Stimulated activated naive CD4-positive, alpha-beta T cell treated with Interleukin-2 at 50 U/mL for 16 hours (primary cell): ENCODE results near the gene SAE1.

Source experiments
- DNase-seq: peaks from one replicate; lab custom pipeline; 2025; lab: John Stamatoyannopoulos, UW

The SAE1 gene

GRCh38 chr19:47161876-47162489 lies 31.3 kb downstream of the SAE1 start:
- no peak for DNase-seq

DNA sequence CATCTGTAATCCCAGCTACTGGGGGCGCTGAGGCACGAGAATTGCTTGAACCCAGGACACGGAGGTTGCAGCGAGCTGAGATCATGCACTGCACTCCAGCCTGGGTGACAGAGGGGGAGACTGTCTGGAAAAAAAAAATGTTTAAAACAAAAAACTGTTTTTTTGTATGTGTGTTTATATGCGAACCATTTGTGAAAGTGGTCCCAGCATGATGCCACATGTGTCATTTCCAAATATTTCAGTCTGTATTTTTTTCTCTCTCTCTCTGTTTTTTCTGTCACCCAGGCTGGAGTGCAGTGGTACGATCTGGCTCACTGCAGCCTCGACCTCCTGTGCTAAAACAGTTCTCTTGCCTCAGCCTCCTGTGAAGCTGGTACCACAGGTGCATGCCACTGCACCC lies 37.4 kb downstream of the SAE1 start:
- no peak for DNase-seq

DNA sequence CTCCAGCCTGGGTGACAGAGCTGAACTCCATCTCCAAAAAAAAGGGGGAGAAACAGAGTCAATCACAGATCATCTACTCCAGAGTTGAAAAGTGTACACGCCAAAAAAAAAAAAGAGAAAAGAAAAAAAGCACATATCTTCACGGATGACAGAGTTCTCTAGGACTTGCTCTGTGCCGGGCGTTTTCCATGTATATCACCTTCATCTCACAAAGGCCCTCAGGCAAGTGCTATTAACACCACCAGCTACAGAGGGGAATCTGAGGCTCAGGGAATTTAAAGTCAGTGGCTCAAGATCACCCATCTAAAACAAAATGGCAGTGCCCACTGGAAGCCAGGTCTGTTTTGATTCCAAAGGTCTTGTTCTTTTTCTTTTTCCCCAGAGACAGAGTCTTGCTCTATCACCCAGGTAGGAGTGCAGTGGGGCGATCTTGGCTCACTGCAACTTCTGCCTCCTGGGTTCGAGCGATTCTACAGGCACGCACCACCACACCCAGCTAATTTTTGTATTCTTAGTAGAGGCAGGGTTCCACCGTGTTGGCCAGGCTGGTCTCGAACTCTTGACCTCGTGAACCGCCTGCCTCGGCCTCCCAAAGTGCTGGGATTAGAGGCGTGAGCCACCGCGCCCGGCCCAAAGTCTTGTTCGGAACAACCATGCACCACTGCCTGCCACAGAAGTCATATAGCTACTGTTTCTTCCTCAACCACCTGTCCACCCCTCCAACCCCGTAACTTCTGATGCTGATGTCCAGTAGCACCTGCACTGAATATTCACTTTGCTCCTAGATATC lies 42.2 kb downstream of the SAE1 start:
- no peak for DNase-seq

GRCh38 chr19:47176071-47176626 lies 45.5 kb downstream of the SAE1 start:
- DNase-seq = no peak

DNA sequence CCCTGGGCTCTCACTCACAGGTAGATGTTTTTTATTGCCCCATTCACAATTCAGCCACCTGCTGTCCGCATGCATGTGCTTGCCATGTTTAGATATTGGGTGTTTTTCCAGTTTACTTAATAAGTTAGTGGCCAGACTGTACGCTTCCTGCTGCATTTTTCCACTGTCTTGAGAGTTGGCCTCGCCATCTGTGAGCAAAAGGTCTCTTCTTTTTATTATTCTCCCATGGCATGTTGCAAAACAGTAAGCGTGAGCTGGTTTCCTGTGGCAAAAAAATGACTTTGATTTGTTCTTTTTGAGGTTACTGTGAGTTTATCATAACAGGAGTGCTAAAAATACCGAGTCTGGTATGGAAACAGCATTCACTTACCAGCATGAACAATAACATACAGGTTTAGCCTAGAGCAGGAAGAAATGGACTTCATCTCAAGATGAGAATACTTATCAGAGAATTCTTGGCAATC lies 46.0 kb downstream of the SAE1 start:
- peak; percentile 15 for DNase-seq

GRCh38 chr19:47179653-47180310 lies 49.1 kb downstream of the SAE1 start:
- DNase-seq = no peak

GRCh38 chr19:47183601-47184000 lies 53.0 kb downstream of the SAE1 start:
- no peak for DNase-seq

DNA sequence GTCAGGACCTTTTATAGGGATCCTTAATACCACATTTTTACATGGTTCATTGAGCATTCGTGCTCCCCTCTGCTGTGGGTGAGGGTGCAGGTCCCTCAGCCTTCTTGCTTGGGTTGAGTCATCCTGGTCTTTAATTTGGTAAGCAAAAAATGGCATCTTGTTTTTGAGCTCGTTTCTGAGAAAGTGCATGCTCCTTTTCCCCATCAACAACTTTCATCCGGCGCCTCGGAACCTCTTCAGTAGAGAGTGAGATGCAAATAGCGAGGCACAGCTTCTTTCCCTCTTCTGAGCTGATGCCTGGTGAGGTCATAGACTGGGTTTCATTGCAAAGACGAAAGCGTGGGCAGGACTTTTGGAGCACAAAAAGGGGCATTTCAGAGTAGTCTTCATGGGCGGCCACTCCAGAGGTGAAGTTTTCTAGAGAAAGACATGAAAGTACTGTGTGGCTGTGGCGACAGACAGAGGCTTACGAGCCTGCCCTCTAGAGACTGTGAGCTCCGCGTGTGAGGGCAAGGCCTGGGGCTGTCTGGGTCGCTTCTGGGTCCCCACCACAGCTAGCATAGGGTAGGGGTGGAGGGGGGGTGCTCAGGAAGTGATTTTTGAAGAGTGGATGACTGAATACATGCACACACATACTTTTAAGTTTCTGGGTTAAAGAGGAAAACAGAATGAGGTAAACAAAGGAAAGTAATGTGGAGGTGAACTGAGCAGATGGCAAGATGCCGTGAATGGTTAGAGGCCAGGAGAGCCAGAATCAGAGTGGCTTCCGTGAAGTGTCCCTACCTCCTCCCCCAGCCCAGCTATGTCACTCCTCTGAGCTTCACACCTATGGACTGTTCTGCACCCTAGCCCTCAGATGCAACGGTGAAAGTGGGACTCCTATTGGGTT lies 56.1 kb downstream of the SAE1 start:
- peak; percentile 87 for DNase-seq

- no peak for DNase-seq
These were observed 56.7 kb downstream of the SAE1 start for GRCh38 chr19:47187335-47187655.

DNA sequence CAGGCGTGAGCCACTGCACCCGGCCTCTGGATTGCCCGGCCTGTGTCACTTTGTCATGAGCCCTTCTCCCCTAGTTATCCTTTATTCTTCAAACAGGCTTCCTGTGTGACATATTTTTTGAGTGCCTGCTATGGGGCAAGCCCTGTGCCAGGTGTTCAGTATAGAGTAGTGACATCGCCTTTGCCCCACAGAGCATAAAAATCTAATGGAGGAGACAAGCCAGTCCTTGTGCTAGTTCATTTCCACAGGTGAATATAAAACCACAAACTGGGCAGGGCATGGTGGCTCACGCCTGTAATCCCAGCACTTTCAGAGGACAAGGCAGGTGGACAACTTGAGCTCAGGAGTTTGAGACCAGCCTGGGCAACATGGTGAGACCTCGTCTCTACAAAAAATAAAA lies 57.2 kb downstream of the SAE1 start:
- no peak for DNase-seq

DNA sequence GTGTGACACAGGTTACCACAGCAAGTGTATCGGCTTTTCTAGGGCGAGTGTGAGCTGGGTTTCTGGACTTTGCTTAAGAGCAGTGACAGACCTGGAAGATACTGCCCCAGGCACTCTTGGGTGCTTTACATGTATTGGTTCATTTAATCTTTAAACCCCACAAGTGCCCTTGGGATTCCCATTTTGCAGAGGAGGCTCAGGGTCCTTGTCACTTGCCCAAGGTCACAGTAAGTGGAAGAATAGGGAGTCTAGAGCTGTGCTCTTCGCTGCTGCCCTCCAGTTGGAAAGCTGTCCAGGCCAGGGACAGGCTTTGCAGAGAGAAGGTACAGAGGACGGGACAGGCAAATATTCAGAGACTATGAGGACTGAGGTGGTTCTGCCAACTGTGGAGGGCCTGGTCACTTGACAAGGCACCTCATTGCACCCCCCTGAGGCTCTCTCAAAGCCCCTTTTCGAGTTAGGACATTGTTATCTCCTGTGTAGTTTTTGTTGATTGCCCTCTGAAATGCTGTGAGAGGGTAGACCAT lies 57.9 kb downstream of the SAE1 start:
- DNase-seq = no peak

DNA sequence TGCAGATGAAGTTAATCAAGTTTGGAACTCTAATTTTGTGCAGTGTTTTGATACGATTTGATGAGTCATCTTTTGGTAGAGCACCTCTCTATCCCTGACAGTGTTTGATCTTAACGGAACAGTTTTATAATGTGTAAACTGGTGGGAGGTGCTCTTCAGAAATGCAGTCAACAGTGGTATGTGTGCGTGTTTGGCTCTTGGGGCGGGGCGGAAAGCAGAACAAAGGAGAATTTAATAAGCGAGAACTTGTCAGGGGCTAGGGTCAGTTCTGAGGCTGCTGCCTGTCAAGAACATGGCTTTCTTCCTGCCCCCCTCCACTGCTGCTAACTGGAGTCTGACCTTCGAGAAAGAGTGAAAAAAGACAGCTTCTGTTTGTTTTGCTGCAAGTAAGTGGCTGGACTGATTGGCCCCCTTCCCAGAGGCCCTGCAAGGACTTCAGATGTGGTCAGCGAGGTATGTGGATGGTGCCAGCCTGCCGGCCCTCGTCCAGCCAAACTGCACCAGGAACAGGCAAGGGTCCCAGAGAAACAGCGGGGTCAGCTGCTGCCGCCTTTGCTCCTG lies 59.6 kb downstream of the SAE1 start:
- DNase-seq = peak; percentile 70

- no peak for DNase-seq
These were observed 64.8 kb downstream of the SAE1 start for GRCh38 chr19:47195434-47195833.

DNA sequence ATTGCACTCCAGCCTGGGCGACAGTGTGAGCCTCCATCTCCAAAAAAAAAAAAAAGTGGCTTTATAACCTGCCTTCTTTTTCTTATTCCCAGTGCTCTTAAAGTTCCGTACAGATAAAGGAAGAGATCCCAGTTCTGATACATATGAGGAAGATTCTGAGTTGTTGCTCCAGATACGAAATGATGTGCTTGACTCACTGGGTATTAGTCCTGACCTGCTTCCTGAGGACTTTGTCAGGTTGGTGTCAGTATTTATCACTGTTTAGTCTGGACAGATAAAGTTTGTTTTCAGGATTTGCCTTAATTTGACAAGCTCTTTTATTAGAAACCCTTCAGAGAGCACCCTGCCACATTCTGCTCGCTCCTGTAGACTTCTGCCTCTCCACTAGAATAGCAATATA lies 66.5 kb downstream of the SAE1 start:
- DNase-seq = no peak

- DNase-seq = no peak
These were observed 69.9 kb downstream of the SAE1 start for GRCh38 chr19:47200530-47200929.

- DNase-seq = no peak
These were observed 72.6 kb downstream of the SAE1 start for GRCh38 chr19:47203254-47203653.

DNA sequence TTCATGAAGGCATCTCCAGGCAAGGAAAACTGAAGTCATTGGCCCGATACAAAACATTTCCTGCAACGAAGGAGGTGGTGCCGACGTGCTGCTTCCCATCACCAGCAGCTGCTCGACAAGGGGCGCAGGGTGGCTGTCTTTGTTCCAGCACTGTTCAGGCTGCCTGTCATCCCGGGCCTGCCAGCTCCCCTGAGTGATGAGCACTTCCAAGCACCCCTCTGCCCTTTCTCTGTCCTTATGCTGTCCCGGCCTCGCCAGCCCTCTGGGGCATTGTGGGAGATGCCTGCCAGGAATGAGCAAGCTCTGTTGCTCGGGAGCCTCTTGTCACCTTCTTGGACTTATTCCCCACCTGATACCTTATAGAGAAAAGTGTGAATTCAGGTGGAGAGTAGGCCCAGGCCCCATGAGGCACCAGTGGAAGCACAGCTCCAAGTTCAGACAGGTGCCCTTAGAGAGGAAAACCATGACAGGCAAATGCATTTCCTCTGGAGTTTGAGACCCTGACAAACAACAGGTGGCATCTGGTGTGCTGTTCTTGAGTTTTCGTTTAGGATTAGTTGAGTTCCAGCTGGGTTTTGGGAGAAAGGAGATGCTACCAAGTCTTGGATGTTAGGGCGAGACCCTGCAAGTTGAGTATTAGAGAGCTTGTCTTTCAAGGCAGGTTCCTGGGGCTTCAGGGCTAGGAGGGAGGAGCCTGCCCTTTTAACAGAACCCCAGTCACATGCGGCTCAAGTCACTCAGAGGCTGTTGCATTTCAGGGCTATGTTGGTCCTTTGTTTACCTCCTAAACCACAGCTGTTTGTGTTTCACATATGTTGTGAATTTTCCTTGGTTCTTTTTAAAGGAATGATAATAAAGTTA lies 78.9 kb downstream of the SAE1 start:
- DNase-seq = no peak

GRCh38 chr19:47210180-47210490 lies 79.5 kb downstream of the SAE1 start:
- DNase-seq = no peak

GRCh38 chr19:47210689-47211316 lies 80.2 kb downstream of the SAE1 start:
- DNase-seq = peak; percentile 64

DNA sequence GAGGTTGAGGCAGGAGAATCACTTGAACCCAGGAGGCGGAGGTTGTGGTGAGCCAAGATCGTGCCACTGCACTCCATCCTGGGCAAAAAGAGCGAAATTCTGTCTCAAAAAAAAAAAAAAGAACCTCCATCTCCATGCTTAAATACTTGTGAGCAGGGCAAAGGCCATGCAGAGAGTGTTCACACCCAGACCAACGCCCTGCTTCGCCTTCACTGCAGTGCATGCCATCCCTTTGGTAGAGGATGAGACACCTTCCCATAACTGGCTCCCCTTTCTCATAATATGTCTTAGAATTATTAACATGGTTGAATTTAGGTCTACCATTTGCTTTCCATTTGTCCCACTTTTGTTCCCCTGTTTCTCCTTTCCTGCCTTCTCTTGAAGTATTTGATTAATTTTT lies 84.9 kb downstream of the SAE1 start:
- no peak for DNase-seq
